Lower lobe of right lung (tissue), 2 donors: ENCODE measurements around the gene HS6ST3. TPM values are rescaled to one million over a fixed set of nuclear protein-coding genes. Genes with fewer than 3 reads are reported as not detected.
"Not testable (repeated sequence)": the region's sequence is repeated elsewhere in the genome, so short reads cannot be mapped to it uniquely, and the experiment has no call there.

Experiments
- ATAC-seq, 2 donors: fragments of 200-7000 bp; cut with Tn5 transposase; one replicate each; pipeline ENCODE4 v1.9.1; 2020 to 2022; ENCODE audit warnings: mild to moderate bottlenecking in 2 of 2, moderate library complexity in 2 of 2
- DNase-seq: peaks from one replicate; pipeline ENCODE4 v3.0.0-alpha.2; 2020
- H3K27ac ChIP-seq: fragments of 200-600 bp; one replicate; pipeline ENCODE4 v1.8.0; 2022
- H3K27me3 ChIP-seq: fragments of 200-600 bp; one replicate; pipeline ENCODE4 v1.8.0; 2022; ENCODE audit warnings: low read depth
- H3K36me3 ChIP-seq: fragments of 200-600 bp; one replicate; pipeline ENCODE4 v1.8.0; 2022; ENCODE audit warnings: mild to moderate bottlenecking
- H3K4me1 ChIP-seq: fragments of 200-600 bp; one replicate; pipeline ENCODE4 v1.8.0; 2022
- H3K4me3 ChIP-seq: fragments of 200-600 bp; one replicate; pipeline ENCODE4 v1.8.0; 2022; ENCODE audit warnings: mild to moderate bottlenecking
- H3K9me3 ChIP-seq: fragments of 200-600 bp; one replicate; pipeline ENCODE4 v1.8.0; 2022
- CTCF ChIP-seq: fragments of 200-600 bp; IDR thresholded peaks from one replicate; pipeline ENCODE4 v1.8.0; 2022; ENCODE audit warnings: antibody characterized with exemption, mild to moderate bottlenecking
- intact Hi-C: fragments of 100-400 bp; cut with DNase I; formaldehyde crosslinking; loops from one replicate; pipeline ENCODE4 v1.11.0; 2022
- total RNA-seq: library from RNA; stranded (reverse); fragmentation: NEBNext Ultra II Directional; extraction: Animal tissue kit (Norgen Biotek cat#: 25700); gene quantifications from one replicate; pipeline ENCODE4 v1.2.1, GENCODE V29; 2021
- donor health status: DM: no; HTN: yes; CAD: no; lungs with severe emphysema.

Gene HS6ST3
- total RNA-seq, 1 donor from 2014 or later, result 0.06 TPM

GRCh38 chr13:96503481-96503880 is 413.6 kb downstream of the HS6ST3 start:
- H3K27ac ChIP-seq, result no peak overlapping the region
- no peak for TF ChIP-seq CTCF
- ATAC-seq (no peak), DNase-seq (no peak)
- no peaks in the 10 kb centered on the region for H3K9me3 ChIP-seq
- H3K36me3 ChIP-seq, result no peaks in the 10 kb centered on the region
- no peak overlapping the region for H3K4me3 ChIP-seq
- intact Hi-C loops, result no loop called here
- H3K27me3 ChIP-seq, result no peaks in the 10 kb centered on the region
- H3K4me1 ChIP-seq, result no peaks in the 10 kb centered on the region

- intact Hi-C loops, result no loop called here
- H3K4me3 ChIP-seq, result no peak overlapping the region
- H3K36me3 ChIP-seq, result no peaks in the 10 kb centered on the region
- ATAC-seq, result no peak
- TF ChIP-seq CTCF, result no peak
- no peaks in the 10 kb centered on the region for H3K9me3 ChIP-seq
- no peak overlapping the region for H3K27ac ChIP-seq
- DNase-seq, result no peak
- no peaks in the 10 kb centered on the region for H3K27me3 ChIP-seq
- H3K4me1 ChIP-seq, result no peaks in the 10 kb centered on the region
These were observed 421.7 kb downstream of the HS6ST3 start for GRCh38 chr13:96511587-96511986.

GRCh38 chr13:96519380-96519779 is 429.5 kb downstream of the HS6ST3 start:
- Histone ChIP-seq H3K4me1 (no peaks in the 10 kb centered on the region), H3K27ac (no peak overlapping the region), H3K9me3 (no peaks in the 10 kb centered on the region), H3K27me3 (no peaks in the 10 kb centered on the region), H3K36me3 (no peaks in the 10 kb centered on the region), H3K4me3 (no peak overlapping the region)
- no peak for ATAC-seq
- no peak for DNase-seq
- no peak for TF ChIP-seq CTCF
- intact Hi-C loops, result no loop called here

- ATAC-seq, H3K36me3 ChIP-seq, H3K4me3 ChIP-seq, intact Hi-C loops, H3K4me1 ChIP-seq, DNase-seq, H3K27me3 ChIP-seq, H3K27ac ChIP-seq, H3K9me3 ChIP-seq: not testable (repeated sequence)
These were observed 434.6 kb downstream of the HS6ST3 start for GRCh38 chr13:96524398-96525020.

- H3K9me3 ChIP-seq, result no peaks in the 10 kb centered on the region
- no peaks in the 10 kb centered on the region for H3K36me3 ChIP-seq
- TF ChIP-seq CTCF, result no peak
- intact Hi-C loops, result no loop called here
- ATAC-seq (no peak), DNase-seq (no peak)
- no peak overlapping the region for H3K4me3 ChIP-seq
- H3K27ac ChIP-seq, result no peak overlapping the region
- H3K4me1 ChIP-seq, result no peaks in the 10 kb centered on the region
- no peaks in the 10 kb centered on the region for H3K27me3 ChIP-seq
These were observed 435.8 kb downstream of the HS6ST3 start for GRCh38 chr13:96525715-96526114.

- no peaks in the 10 kb centered on the region for H3K27me3 ChIP-seq
- no peak for ATAC-seq
- H3K4me3 ChIP-seq, result no peak overlapping the region
- H3K36me3 ChIP-seq, result no peaks in the 10 kb centered on the region
- TF ChIP-seq CTCF, result no peak
- H3K9me3 ChIP-seq, result no peaks in the 10 kb centered on the region
- no peak overlapping the region for H3K27ac ChIP-seq
- intact Hi-C loops, result no loop called here
- H3K4me1 ChIP-seq, result no peaks in the 10 kb centered on the region
- no peak for DNase-seq
These were observed 437.6 kb downstream of the HS6ST3 start for GRCh38 chr13:96527497-96527896.
